ACHN (cell line): ENCODE data around the gene ATXN2.

Source experiments
- DNase-seq: peaks from one replicate; pipeline ENCODE4 v3.0.0-alpha.2; 2015
- in situ Hi-C: cut with HindIII; loops from 2 replicates; pipeline ENCODE4 v1.10.0; 2017; ENCODE audit warnings: low sequenced_read_pairs, low pct_ligation_motif_present, low pct_unique_long_range_greater_than_20kb

The ATXN2 gene

GRCh38 chr12:111447571-111448265 is 151.4 kb downstream of the ATXN2 start:
- in situ Hi-C loops = no loop called here
- DNase-seq = no peak

- in situ Hi-C loops = no loop called here
- DNase-seq = no peak
These were observed 152.2 kb downstream of the ATXN2 start for GRCh38 chr12:111446631-111447570.

DNA sequence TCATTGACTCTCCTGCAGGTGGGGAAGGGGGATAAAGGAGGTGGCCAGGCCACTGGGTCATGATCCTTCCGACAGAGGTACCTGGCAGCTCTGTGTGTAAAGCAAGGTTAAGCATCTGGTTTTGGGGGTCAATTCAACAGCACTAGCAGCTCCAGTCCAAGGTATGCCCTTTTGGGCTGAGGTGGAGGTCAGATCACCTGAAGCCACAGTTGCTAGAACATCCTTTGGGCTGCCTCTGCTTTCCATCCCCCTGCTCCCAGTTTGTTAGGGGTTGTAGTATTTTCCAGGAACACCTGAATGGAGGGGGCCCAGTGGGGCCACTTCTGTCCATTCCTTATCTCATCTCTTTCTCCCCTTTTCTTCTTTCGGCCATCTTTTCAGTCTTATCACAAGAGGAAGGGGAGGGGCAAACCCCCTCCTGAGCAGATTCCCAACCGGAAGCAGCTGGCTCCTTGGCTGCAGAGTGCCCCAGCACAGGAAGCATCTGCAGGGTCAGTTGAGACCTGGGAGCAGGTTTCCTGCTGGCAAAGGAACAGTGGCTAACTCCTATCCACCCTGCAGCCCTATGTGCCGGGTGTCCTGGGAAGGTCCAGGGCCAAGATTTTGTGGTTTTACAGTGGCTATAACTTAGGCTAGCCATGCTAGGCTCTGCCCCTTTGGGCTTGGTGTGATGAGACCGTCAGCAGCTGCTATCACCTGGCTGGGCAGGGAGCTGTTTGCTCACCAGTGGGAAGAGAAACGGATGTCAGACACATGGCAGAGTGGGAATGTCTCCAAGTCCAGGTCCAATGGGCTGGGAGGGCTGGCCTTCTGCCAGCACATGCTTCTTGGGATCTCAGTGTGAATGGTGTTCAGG is 153.2 kb downstream of the ATXN2 start:
- no peak for DNase-seq
- in situ Hi-C loops = no loop called here

DNA sequence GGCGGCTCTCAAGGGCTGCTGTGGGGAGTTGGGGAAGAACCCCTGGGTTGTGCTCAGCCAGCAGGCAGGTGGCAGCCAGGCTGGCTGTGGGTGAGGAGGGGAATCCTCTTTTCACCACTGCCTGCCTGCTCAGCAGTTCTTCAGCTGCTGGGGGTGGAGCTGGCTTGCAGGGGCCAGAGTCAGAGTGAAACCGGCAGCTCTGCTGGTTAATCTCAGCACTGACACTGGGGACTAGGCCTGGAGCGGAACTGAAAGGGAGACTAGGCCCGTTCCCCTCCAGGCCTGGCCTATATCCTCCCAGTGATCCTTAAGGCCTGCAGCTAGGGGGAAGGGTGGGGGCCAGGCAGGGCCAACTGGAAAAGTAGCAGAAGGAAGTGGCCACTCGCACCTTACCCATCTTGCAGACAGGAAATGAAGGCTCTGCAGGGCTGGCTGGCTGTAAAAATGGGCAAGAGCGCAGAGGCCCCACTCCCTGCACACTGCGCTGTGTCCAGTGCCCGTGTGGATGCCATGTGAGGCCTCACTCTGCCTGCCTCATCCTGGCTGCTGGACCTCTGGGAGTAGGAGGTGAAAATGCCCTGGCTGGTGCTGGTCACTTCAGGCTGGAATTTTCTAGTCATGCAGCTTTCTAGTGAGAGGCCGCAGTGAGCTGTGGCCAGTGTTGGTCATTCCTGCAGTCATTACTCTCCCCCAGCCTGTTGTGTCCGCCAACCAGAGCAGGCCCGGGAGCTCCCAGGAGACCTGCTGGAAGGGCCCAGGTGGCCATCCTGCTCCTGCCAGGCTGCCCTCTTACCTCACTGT is 154.0 kb downstream of the ATXN2 start:
- in situ Hi-C loops = no loop called here
- DNase-seq = no peak

GRCh38 chr12:111444314-111444924 is 154.7 kb downstream of the ATXN2 start:
- in situ Hi-C loops = no loop called here
- no peak for DNase-seq

DNA sequence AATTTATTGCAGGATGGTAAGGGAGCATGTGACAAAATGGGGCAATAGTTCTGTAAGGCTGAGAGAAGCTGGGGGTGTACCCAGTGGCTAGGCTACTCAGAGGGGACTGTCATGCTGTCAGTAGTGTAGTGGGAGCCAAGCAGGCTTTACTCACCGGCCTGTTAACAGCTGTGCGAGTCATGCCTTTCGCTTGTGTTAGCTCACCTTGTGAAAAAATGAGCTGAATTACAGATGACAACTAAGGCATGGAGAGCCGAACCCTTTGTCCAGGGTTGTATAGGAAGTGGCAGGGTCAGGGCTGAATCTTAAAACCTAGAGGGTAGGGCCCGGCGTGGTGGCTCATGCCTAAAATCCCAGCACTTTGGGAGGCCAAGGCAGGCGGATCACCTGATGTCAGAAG is 155.5 kb downstream of the ATXN2 start:
- in situ Hi-C loops = no loop called here
- DNase-seq = peak; percentile 43

GRCh38 chr12:111443086-111443485 is 156.0 kb downstream of the ATXN2 start:
- DNase-seq = no peak
- in situ Hi-C loops = no loop called here

GRCh38 chr12:111442301-111443045 is 156.6 kb downstream of the ATXN2 start:
- DNase-seq = no peak
- in situ Hi-C loops = no loop called here

- DNase-seq = no peak
- in situ Hi-C loops = no loop called here
These were observed 157.8 kb downstream of the ATXN2 start for GRCh38 chr12:111441107-111441928.

DNA sequence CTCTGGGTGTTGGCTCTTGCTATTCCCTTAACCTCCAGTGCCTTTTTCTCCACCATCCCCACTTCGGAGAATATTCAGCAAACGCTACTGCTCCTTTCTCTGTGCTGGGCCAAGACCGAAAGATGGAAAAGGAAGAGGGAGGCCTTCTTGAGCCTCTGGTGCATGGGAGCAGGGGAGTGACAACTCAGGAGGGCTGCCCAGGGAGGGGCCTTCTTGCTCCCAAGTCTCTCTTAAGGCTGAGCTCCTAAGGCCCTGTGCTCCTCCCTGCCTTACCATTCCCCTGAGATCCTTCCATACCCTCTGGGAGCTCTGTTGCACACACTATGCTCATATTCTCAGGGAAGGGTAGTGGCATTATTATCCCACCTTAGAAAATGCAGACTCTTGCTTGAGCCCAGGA is 158.5 kb downstream of the ATXN2 start:
- in situ Hi-C loops = no loop called here
- DNase-seq = no peak

DNA sequence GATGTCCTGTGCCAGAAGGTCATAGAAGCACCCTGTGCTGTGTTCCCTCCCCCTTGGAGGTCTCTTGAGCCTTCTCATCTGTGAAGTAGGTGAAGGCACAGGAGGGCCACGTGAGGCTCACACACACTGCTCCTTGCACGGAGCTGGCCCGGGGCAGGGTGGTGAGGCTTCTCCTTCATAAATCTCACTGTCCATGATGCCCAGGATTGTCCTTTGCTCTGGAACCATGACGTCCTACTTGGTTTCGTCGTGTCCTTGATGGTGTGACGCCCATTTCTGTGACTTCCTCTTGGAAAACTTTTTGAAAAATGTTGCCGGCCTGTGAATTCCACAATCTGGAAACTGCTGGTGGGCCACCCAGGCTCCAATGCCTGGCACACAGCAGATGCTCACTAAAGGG is 159.0 kb downstream of the ATXN2 start:
- in situ Hi-C loops = no loop called here
- DNase-seq = no peak

DNA sequence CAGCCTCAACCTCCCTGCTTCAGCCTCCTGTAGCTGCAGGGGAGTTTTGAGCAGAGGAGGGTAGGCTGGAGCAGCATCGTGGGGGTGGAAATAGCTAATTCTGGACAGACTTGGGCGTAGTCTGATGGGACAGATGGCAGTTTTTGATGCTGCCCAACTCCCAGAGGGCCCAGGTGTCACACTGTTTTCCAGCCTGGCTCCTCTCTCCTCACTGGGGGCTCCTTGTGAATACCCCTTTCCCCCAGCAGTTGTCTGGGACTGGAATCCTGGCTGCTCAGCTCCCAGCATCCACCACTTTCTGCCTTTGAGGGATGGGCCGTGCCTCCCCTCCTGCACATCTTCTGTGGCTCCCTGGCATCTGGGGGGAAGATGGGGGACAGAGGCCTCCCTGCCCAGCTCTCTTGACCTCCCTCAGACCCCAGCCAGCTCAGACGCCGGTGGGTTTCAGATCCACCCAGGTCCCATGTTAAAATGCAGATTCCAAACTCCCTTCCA is 159.4 kb downstream of the ATXN2 start:
- in situ Hi-C loops = no loop called here
- DNase-seq = no peak

DNA sequence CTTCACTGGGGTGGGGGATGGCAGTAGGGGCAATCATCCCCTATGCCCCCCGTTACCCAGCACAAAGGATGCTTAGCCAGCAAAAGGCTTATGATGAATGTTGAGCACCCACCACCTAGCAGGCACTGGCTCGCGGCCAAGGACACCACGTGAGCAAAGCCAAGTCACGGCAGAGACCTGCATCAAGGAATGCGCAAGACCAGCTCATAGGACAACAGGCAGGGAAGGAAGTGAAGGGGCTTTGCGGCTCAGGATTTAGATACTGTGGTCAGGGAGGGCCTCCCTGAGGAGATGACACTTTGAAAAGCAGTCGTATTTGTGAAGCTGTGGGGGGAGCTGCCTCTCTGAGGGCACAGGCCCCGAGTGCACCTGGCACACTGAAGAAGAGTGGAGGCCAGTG is 160.6 kb downstream of the ATXN2 start:
- in situ Hi-C loops = no loop called here
- DNase-seq = peak; percentile 39

- in situ Hi-C loops = no loop called here
- peak; percentile 86 for DNase-seq
These were observed 161.2 kb downstream of the ATXN2 start for GRCh38 chr12:111437816-111438454.

GRCh38 chr12:111436811-111437210 is 162.3 kb downstream of the ATXN2 start:
- in situ Hi-C loops = no loop called here
- DNase-seq = no peak

- no peak for DNase-seq
- in situ Hi-C loops = no loop called here
These were observed 162.8 kb downstream of the ATXN2 start for GRCh38 chr12:111436266-111436665.
